ENCODE results near the gene SETD5.

GRCh38 chr3:9373465-9373864 lies 23.9 kb upstream of the SETD5 start:
- TF ChIP-seq CTCF (IDR thresholded peaks at IDR 0.05) (no peak), POLR2A (IDR thresholded peaks at IDR 0.05) (no peak)
